ENCODE measurements around the gene SLC25A34. TPM values are rescaled to one million over a fixed set of nuclear protein-coding genes. Genes with fewer than 3 reads are reported as not detected.
A peak's percentile ranks its signal among the peaks of the same experiment; 100 is the strongest.

Gene SLC25A34
- total and polyA plus RNA-seq, 11 donors: 1.6 to 71.2 (median 17.8) TPM

DNA sequence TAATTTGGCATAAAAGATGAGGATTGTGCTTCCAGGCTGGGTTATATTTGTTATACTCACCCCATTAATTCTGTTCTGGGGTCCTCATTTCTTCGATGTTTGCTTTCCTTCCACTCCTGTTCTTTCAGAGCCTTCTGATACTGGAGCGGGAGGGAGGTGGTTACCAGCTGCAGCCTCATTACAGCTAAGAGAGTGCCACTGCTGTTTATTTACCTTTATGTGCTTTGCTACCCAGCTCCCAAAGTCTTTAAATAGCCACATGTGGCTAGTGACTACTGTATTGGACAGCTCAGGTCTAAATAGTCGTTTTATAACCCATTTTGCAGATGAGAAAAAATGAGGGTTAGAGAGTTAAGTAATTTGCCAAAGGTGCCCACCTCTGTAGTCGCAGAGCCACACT is 26.8 kb upstream of the SLC25A34 start:
- ATAC-seq: no peak
- Histone ChIP-seq H3K4me1 (peaks cover 0 to 85% (median 45%) of the 10 kb centered on the region in 12 donors), H3K27me3 (no peaks in the 10 kb centered on the region), H3K9me3 (no peaks in the 10 kb centered on the region), H3K36me3 (peaks cover 0 to 19% (median 3%) of the 10 kb centered on the region in 9 donors), H3K4me3 (no peak overlapping the region), H3K27ac (peak overlapping the region in 3 of 12 donors; percentile 20 to 60 (median 30))
- WGBS, 4 donors: 88 to 94% (median 94%) methylated on average over 4 of the region's 4 CpGs
- no peak for DNase-seq
- TF ChIP-seq POLR2A (IDR thresholded peaks at IDR 0.05): no peak
- TF ChIP-seq, protein P1, sequence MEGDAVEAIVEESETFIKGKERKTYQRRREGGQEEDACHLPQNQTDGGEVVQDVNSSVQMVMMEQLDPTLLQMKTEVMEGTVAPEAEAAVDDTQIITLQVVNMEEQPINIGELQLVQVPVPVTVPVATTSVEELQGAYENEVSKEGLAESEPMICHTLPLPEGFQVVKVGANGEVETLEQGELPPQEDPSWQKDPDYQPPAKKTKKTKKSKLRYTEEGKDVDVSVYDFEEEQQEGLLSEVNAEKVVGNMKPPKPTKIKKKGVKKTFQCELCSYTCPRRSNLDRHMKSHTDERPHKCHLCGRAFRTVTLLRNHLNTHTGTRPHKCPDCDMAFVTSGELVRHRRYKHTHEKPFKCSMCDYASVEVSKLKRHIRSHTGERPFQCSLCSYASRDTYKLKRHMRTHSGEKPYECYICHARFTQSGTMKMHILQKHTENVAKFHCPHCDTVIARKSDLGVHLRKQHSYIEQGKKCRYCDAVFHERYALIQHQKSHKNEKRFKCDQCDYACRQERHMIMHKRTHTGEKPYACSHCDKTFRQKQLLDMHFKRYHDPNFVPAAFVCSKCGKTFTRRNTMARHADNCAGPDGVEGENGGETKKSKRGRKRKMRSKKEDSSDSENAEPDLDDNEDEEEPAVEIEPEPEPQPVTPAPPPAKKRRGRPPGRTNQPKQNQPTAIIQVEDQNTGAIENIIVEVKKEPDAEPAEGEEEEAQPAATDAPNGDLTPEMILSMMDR (IDR thresholded peaks at IDR 0.05): no peak
- intact Hi-C loops (cut with DNase I): no loop called here

DNA sequence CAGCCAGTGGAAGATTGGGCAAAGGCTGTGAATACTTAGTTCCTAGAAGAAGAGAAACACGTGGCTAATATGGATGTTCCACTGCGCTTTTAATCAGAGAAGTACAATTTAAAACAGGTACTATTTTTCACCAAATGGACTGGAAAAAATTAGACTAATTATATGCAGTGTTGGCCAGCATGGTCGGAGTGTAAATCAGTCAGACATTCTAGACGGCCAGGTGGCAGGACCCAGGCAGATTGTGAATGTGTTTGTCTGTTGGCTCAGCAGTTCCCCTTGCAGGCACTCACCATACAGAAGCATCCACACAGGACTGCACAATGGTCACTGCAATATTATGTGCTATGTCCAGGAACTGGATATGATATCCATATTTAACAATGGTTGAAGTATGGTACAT is 23.9 kb upstream of the SLC25A34 start:
- Histone ChIP-seq H3K27me3 (no peaks in the 10 kb centered on the region), H3K27ac (peak overlapping the region in 5 of 12 donors; percentile 20 to 83 (median 67)), H3K9me3 (no peaks in the 10 kb centered on the region), H3K4me3 (no peak overlapping the region), H3K36me3 (peaks cover 0 to 17% (median 13%) of the 10 kb centered on the region in 9 donors), H3K4me1 (peaks cover 6 to 85% (median 42%) of the 10 kb centered on the region in 12 donors)
- ATAC-seq (no peak), DNase-seq (no peak)
- intact Hi-C loops (cut with DNase I): no loop called here
- WGBS, 4 donors: 55 to 75% (median 66%) methylated on average over 4 of the region's 4 CpGs
- TF ChIP-seq POLR2A (IDR thresholded peaks at IDR 0.05): no peak
- TF ChIP-seq, protein P1 (IDR thresholded peaks at IDR 0.05): no peak

DNA sequence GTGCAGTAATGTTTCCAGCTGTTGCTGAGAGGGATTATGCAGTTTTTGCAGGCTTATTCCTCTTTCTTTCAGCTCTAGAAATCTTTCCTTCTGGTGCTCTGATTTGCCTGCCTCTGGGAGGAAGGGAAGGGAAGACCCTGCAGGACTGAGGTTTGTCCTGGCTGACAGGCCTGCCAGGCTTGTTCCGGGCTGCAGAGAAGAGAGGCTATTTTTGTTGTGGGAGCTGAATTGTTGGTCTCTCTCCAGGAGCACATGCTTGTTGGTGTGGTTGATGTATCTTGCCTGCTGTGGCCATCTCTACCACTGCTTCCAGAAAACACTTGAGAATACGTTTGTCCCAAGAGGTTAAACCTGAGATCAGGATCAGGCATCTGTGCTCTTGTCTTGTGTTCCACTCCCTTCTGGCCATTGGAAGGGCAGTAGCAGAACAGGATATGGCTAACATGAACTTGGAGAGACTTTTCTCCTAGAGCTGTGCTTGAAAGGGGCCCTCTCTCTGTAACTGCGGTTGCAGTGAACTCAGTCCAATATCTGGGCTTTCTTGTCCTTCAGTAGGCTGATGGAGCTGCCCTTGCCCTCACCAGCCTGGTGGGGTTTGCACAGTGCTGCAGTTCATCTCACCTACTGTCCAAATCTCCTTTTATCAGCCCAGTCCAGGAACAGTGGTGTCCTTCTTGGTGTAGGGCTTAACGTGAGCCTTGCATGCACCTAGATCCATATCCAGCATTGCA is 21.5 kb upstream of the SLC25A34 start:
- Histone ChIP-seq H3K9me3 (no peaks in the 10 kb centered on the region), H3K27me3 (no peaks in the 10 kb centered on the region), H3K36me3 (peaks cover 0 to 39% (median 37%) of the 10 kb centered on the region in 9 donors), H3K4me3 (no peak overlapping the region), H3K4me1 (peaks cover 6 to 85% (median 45%) of the 10 kb centered on the region in 12 donors), H3K27ac (peak overlapping the region; percentile 46 to 91 (median 80))
- ATAC-seq (peak; percentile 81 to 88 (median 86)), DNase-seq (peak in 4 of 5 donors; percentile 68 to 79 (median 74))
- intact Hi-C loops (cut with DNase I): loop anchor here in 1 of 10 donors (2.0 kb wide), 1 partner anchor 30 kb away; the partner anchor contains the start of gene PLEKHM2
- TF ChIP-seq, protein P1 (IDR thresholded peaks at IDR 0.05): no peak
- 30 to 39% (median 33%) methylated on average over 4 of the region's 4 CpGs for WGBS, 4 donors

DNA sequence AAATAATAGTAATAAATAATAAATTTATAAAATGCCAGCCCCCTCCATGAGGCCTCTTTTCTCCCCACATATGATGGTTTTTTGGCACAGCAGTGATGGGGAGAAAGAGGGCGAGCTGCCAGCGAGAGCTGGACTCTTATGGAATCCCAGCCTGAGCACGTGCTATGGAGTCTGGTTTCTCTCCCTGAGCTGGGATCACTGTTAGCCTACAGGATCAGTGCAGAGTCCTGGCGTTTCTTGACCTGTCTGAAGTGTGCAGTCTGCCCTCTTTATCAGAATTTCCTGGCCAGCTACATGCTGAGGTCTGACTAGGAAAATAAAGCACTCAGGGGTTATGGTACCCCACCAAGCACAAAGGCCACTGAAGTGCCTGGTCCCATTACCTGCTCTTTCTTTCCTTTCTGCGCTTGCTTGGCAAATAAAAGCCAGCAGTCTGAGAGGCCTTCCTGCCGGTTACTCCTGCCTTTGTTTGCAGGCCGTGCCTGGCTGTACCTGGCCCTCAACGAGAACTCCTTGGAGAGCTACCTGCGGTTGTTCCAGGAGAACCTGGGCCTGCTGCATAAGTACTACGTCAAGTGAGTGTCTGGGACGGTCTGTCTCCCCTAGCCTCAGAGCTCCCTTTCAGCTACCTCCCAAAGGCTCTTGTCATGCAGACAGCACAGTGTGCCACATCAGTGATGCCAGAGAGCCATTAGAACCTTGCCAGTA is 18.5 kb upstream of the SLC25A34 start:
- peak in 1 of 5 donors; percentile 67 for DNase-seq
- intact Hi-C loops (cut with DNase I): no loop called here
- Histone ChIP-seq H3K27ac (peak overlapping the region in 11 of 12 donors; percentile 38 to 83 (median 73)), H3K4me3 (no peak overlapping the region), H3K4me1 (peaks cover 6 to 79% (median 44%) of the 10 kb centered on the region in 12 donors), H3K36me3 (peaks cover 0 to 69% (median 63%) of the 10 kb centered on the region in 9 donors), H3K27me3 (no peaks in the 10 kb centered on the region), H3K9me3 (no peaks in the 10 kb centered on the region)
- WGBS, 4 donors: 49 to 71% (median 59%) methylated on average over 11 of the region's 11 CpGs
- peak; percentile 1 to 48 (median 28) for ATAC-seq
- TF ChIP-seq POLR2A (IDR thresholded peaks at IDR 0.05): no peak
- TF ChIP-seq, protein P1 (IDR thresholded peaks at IDR 0.05): no peak

All from heart left ventricle (tissue), 16 donors.